ENCODE data around the gene ABCB11.
"Not testable (repeated sequence)": the region's sequence is repeated elsewhere in the genome, so short reads cannot be mapped to it uniquely, and the experiment has no call there.

Gene ABCB11

DNA sequence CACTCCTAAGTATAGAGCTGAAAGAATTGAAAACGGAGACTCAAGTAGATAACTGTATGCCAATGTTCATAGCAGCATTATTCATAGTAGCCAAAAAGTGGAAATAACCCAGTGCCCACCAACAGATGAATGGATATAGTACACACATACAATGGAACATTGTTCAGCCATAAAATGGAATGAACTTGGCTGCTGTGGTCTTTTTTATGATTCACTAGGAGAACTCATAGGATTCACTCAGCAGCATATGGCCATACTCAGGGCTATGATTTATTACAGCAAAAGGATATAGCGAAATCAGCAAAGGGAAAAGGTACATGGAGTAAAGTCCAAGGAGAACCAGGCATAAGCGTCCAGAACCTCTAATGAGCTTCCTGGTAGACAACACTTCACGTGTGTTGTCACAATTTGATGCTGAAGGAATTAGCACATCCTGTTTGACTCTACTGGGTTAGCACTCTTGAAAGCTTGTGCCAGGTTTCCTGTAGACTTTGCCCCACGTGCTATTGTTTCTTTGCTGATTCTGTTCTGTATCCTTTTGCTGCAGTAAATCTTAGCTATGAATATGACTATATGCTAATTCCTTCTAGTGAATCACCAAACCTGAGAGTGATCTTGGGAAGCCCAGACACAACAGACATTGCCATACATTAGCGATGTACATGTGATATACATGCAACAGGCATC is 156.6 kb downstream of the ABCB11 start:
- DNase-seq, result no peak

DNA sequence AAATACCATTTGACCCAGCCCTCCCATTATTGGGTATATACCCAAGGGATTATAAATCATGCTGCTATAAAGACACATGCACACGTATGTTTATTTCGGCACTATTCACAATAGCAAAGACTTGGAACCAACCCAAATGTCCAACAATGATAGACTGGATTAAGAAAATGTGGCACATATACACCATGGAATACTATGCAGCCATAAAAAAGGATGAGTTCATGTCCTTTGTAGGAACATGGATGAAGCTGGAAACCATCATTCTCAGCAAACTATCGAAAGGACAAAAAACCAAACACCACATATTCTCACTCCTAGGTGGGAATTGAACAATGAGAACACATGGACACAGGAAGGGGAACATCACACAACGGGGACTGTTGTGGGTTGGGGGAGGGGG is 160.3 kb downstream of the ABCB11 start:
- not testable (repeated sequence) for DNase-seq
